ENCODE measurements around the gene PCSK2.

The PCSK2 gene

GRCh38 chr20:17227219-17227575 lies 357 bp downstream of the PCSK2 start:
- H3K4me3 Mint-ChIP-seq, result no peak overlapping the region
- H3K27me3 Mint-ChIP-seq (ENCODE audit: low read depth), result peaks cover 43% of the 10 kb centered on the region
- H3K27ac Mint-ChIP-seq, result no peak overlapping the region
- H3K4me1 Mint-ChIP-seq (ENCODE audit: low read depth), result peaks cover 1% of the 10 kb centered on the region
- H3K9me3 Mint-ChIP-seq, result no peaks in the 10 kb centered on the region
- no peak for DNase-seq (ENCODE audit: low spot score)
- H3K36me3 Mint-ChIP-seq (ENCODE audit: low read depth), result no peaks in the 10 kb centered on the region

GRCh38 chr20:17227669-17228623 lies 1.1 kb downstream of the PCSK2 start:
- Mint-ChIP-seq H3K27ac (no peak overlapping the region), H3K4me3 (no peak overlapping the region), H3K9me3 (no peaks in the 10 kb centered on the region), H3K36me3 (ENCODE audit: low read depth) (no peaks in the 10 kb centered on the region), H3K27me3 (ENCODE audit: low read depth) (peaks cover 43% of the 10 kb centered on the region), H3K4me1 (ENCODE audit: low read depth) (peaks cover 1% of the 10 kb centered on the region)
- no peak for DNase-seq (ENCODE audit: low spot score)

GRCh38 chr20:17228624-17229061 lies 1.8 kb downstream of the PCSK2 start:
- no peak for DNase-seq (ENCODE audit: low spot score)
- Mint-ChIP-seq H3K9me3 (no peaks in the 10 kb centered on the region), H3K4me3 (no peak overlapping the region), H3K27ac (no peak overlapping the region), H3K27me3 (ENCODE audit: low read depth) (peaks cover 43% of the 10 kb centered on the region), H3K4me1 (ENCODE audit: low read depth) (peaks cover 1% of the 10 kb centered on the region), H3K36me3 (ENCODE audit: low read depth) (no peaks in the 10 kb centered on the region)

GRCh38 chr20:17229256-17229655 lies 2.4 kb downstream of the PCSK2 start:
- Mint-ChIP-seq H3K36me3 (ENCODE audit: low read depth) (no peaks in the 10 kb centered on the region), H3K9me3 (no peaks in the 10 kb centered on the region), H3K27ac (no peak overlapping the region), H3K4me3 (no peak overlapping the region), H3K27me3 (ENCODE audit: low read depth) (peaks cover 43% of the 10 kb centered on the region), H3K4me1 (ENCODE audit: low read depth) (peaks cover 1% of the 10 kb centered on the region)
- no peak for DNase-seq (ENCODE audit: low spot score)

GRCh38 chr20:17233626-17234025 lies 6.8 kb downstream of the PCSK2 start:
- no peaks in the 10 kb centered on the region for H3K9me3 Mint-ChIP-seq
- no peak overlapping the region for H3K27ac Mint-ChIP-seq
- peaks cover 7% of the 10 kb centered on the region for H3K27me3 Mint-ChIP-seq (ENCODE audit: low read depth)
- no peak for DNase-seq (ENCODE audit: low spot score)
- H3K36me3 Mint-ChIP-seq (ENCODE audit: low read depth), result no peaks in the 10 kb centered on the region
- H3K4me1 Mint-ChIP-seq (ENCODE audit: low read depth), result no peaks in the 10 kb centered on the region
- no peak overlapping the region for H3K4me3 Mint-ChIP-seq

GRCh38 chr20:17236766-17237165 lies 9.9 kb downstream of the PCSK2 start:
- H3K4me1 Mint-ChIP-seq (ENCODE audit: low read depth), result no peaks in the 10 kb centered on the region
- H3K27ac Mint-ChIP-seq, result no peak overlapping the region
- DNase-seq (ENCODE audit: low spot score), result no peak
- no peaks in the 10 kb centered on the region for H3K36me3 Mint-ChIP-seq (ENCODE audit: low read depth)
- H3K27me3 Mint-ChIP-seq (ENCODE audit: low read depth), result no peaks in the 10 kb centered on the region
- H3K9me3 Mint-ChIP-seq, result no peaks in the 10 kb centered on the region
- H3K4me3 Mint-ChIP-seq, result no peak overlapping the region

- H3K4me1 Mint-ChIP-seq (ENCODE audit: low read depth), result no peaks in the 10 kb centered on the region
- H3K36me3 Mint-ChIP-seq (ENCODE audit: low read depth), result no peaks in the 10 kb centered on the region
- no peak overlapping the region for H3K4me3 Mint-ChIP-seq
- DNase-seq (ENCODE audit: low spot score), result no peak
- H3K27ac Mint-ChIP-seq, result no peak overlapping the region
- no peaks in the 10 kb centered on the region for H3K27me3 Mint-ChIP-seq (ENCODE audit: low read depth)
- no peaks in the 10 kb centered on the region for H3K9me3 Mint-ChIP-seq
Measured at GRCh38 chr20:17248224-17248623, 21.4 kb downstream of the PCSK2 start.

- Mint-ChIP-seq H3K4me3 (no peak overlapping the region), H3K36me3 (ENCODE audit: low read depth) (no peaks in the 10 kb centered on the region), H3K27me3 (ENCODE audit: low read depth) (no peaks in the 10 kb centered on the region), H3K27ac (no peak overlapping the region), H3K4me1 (ENCODE audit: low read depth) (no peaks in the 10 kb centered on the region), H3K9me3 (no peaks in the 10 kb centered on the region)
- DNase-seq (ENCODE audit: low spot score), result no peak
Measured at GRCh38 chr20:17262786-17263185, 35.9 kb downstream of the PCSK2 start.

GRCh38 chr20:17273717-17274116 lies 46.9 kb downstream of the PCSK2 start:
- no peaks in the 10 kb centered on the region for H3K27me3 Mint-ChIP-seq (ENCODE audit: low read depth)
- H3K36me3 Mint-ChIP-seq (ENCODE audit: low read depth), result no peaks in the 10 kb centered on the region
- no peaks in the 10 kb centered on the region for H3K4me1 Mint-ChIP-seq (ENCODE audit: low read depth)
- H3K27ac Mint-ChIP-seq, result no peak overlapping the region
- H3K4me3 Mint-ChIP-seq, result no peak overlapping the region
- peaks cover under 1% of the 10 kb centered on the region for H3K9me3 Mint-ChIP-seq
- DNase-seq (ENCODE audit: low spot score), result no peak

- H3K27ac Mint-ChIP-seq, result no peak overlapping the region
- H3K4me1 Mint-ChIP-seq (ENCODE audit: low read depth), result no peaks in the 10 kb centered on the region
- H3K27me3 Mint-ChIP-seq (ENCODE audit: low read depth), result no peaks in the 10 kb centered on the region
- peaks cover 8% of the 10 kb centered on the region for H3K9me3 Mint-ChIP-seq
- DNase-seq (ENCODE audit: low spot score), result no peak
- H3K36me3 Mint-ChIP-seq (ENCODE audit: low read depth), result no peaks in the 10 kb centered on the region
- no peak overlapping the region for H3K4me3 Mint-ChIP-seq
Measured at GRCh38 chr20:17276101-17276500, 49.3 kb downstream of the PCSK2 start.

- Mint-ChIP-seq H3K27ac (no peak overlapping the region), H3K9me3 (peaks cover 8% of the 10 kb centered on the region), H3K4me3 (no peak overlapping the region), H3K36me3 (ENCODE audit: low read depth) (no peaks in the 10 kb centered on the region), H3K4me1 (ENCODE audit: low read depth) (no peaks in the 10 kb centered on the region), H3K27me3 (ENCODE audit: low read depth) (no peaks in the 10 kb centered on the region)
- no peak for DNase-seq (ENCODE audit: low spot score)
Measured at GRCh38 chr20:17281478-17281877, 54.6 kb downstream of the PCSK2 start.

GRCh38 chr20:17282501-17282900 lies 55.7 kb downstream of the PCSK2 start:
- Mint-ChIP-seq H3K9me3 (peaks cover 8% of the 10 kb centered on the region), H3K4me1 (ENCODE audit: low read depth) (no peaks in the 10 kb centered on the region), H3K27me3 (ENCODE audit: low read depth) (no peaks in the 10 kb centered on the region), H3K27ac (no peak overlapping the region), H3K4me3 (no peak overlapping the region), H3K36me3 (ENCODE audit: low read depth) (no peaks in the 10 kb centered on the region)
- DNase-seq (ENCODE audit: low spot score), result no peak

- no peaks in the 10 kb centered on the region for H3K36me3 Mint-ChIP-seq (ENCODE audit: low read depth)
Measured at GRCh38 chr20:17287503-17287902, 60.7 kb downstream of the PCSK2 start.

GRCh38 chr20:17287998-17288397 lies 61.2 kb downstream of the PCSK2 start:
- Mint-ChIP-seq H3K36me3 (ENCODE audit: low read depth) (no peaks in the 10 kb centered on the region), H3K4me1 (ENCODE audit: low read depth) (no peaks in the 10 kb centered on the region), H3K9me3 (no peaks in the 10 kb centered on the region), H3K4me3 (no peak overlapping the region), H3K27me3 (ENCODE audit: low read depth) (no peaks in the 10 kb centered on the region), H3K27ac (no peak overlapping the region)
- DNase-seq (ENCODE audit: low spot score), result no peak

More at GRCh38 chr20:17287503-17287902, 60.7 kb downstream of the PCSK2 start:
- DNase-seq (ENCODE audit: low spot score), result no peak
- Mint-ChIP-seq H3K4me3 (no peak overlapping the region), H3K27ac (no peak overlapping the region), H3K4me1 (ENCODE audit: low read depth) (no peaks in the 10 kb centered on the region), H3K27me3 (ENCODE audit: low read depth) (no peaks in the 10 kb centered on the region), H3K9me3 (no peaks in the 10 kb centered on the region)

Measured in T-helper 2 cell treated with Interferon-gamma antibody and Interleukin-4, amounts not matched to agents 5 μg/mL and 100 μg/mL, for 36 hours (primary cell).